ENCODE results near the gene CSNK1G1. TPM values are rescaled to one million over a fixed set of nuclear protein-coding genes. Genes with fewer than 3 reads are reported as not detected.

The CSNK1G1 gene
- total and polyA plus RNA-seq, 2 of the 8 experiments (the other 6 are each of a cell fraction or from before 2014, with no cell fraction given), result 6.0 to 12.9 TPM

DNA sequence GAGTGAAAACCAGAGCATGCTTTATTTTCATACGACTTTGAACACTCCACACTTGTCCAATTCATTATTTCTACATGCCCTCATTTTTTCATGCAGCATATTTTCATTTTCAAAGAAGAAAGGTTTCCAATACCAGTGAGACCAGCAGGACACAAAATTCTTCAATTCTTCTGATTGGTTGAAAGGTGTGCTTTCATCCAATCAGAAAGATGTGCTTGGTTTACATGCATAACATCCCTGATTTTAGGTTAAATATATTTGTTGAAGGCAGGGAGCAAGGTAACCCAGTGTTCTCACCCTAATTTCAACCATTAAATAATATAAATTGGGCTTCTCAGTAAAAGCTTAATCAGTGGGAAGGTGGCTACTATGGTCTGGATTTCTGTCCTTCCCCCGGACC is 145.6 kb downstream of the CSNK1G1 start:
- no peak overlapping the region for H2BK12ac ChIP-seq (ENCODE audit: low read depth, low read length)
- H2BK20ac ChIP-seq (ENCODE audit: low read length), result no peak overlapping the region
- TF ChIP-seq NANOG (IDR thresholded peaks at IDR 0.05; ENCODE audit: insufficient read depth, low read depth, low read length, poor library complexity, severe bottlenecking) (no peak), CREB1 (IDR thresholded peaks at IDR 0.05) (no peak), BACH1 (IDR thresholded peaks at IDR 0.05; ENCODE audit: low read length) (no peak), SRF (IDR thresholded peaks at IDR 0.05; ENCODE audit: low read depth, low read length) (no peak), KDM4A (IDR thresholded peaks at IDR 0.05; ENCODE audit: low read depth, low read length, severe bottlenecking) (no peak), CBX8 (IDR thresholded peaks at IDR 0.05; ENCODE audit: borderline replicate concordance, low read depth, low read length) (no peak), MAFK (IDR thresholded peaks at IDR 0.05; ENCODE audit: low read depth, low read length) (no peak), KDM5A (IDR thresholded peaks at IDR 0.05; ENCODE audit: low read length) (no peak), BRCA1 (IDR thresholded peaks at IDR 0.05; ENCODE audit: low read depth, low read length) (no peak), TEAD4 (IDR thresholded peaks at IDR 0.05; ENCODE audit: low read depth, low read length) (no peak), RAD21 (IDR thresholded peaks at IDR 0.05 in 1 of 2, conservative IDR thresholded peaks at IDR 0.05 in 1 of 2; ENCODE audit: low read depth in 2 of 2, low read length in 2 of 2) (no peak), EP300 (IDR thresholded peaks at IDR 0.05; ENCODE audit: borderline replicate concordance in 1 of 2, low read depth in 2 of 2, low read length in 2 of 2) (no peak), ZNF274 (IDR thresholded peaks at IDR 0.05; ENCODE audit: borderline replicate concordance, extremely low read depth, low read length) (no peak), RFX5 (IDR thresholded peaks at IDR 0.05; ENCODE audit: borderline replicate concordance, low read depth, low read length) (no peak)
- H3K79me2 ChIP-seq (ENCODE audit: control insufficient read depth in 1 of 2, insufficient read depth in 2 of 2, low read length in 2 of 2), result no peaks in the 10 kb centered on the region
- H2AK5ac ChIP-seq (ENCODE audit: low read depth, low read length), result no peak overlapping the region
- no peak overlapping the region for H3K4ac ChIP-seq (replicated peaks; ENCODE audit: insufficient read length, low read depth, low read length)
- H2BK120ac ChIP-seq (replicated peaks; ENCODE audit: low read depth, low read length), result no peak overlapping the region
- no peak overlapping the region for H2BK5ac ChIP-seq (ENCODE audit: low read depth, low read length)
- H3K9ac ChIP-seq (replicated peaks in 1 of 4; ENCODE audit: extremely low read depth in 1 of 4, low read depth in 3 of 4, low read length in 3 of 4), result no peak overlapping the region
- H3K18ac ChIP-seq (ENCODE audit: extremely low read depth, low read length), result no peak overlapping the region
- no peaks in the 10 kb centered on the region for H4K20me1 ChIP-seq (replicated peaks in 1 of 2; ENCODE audit: control insufficient read depth in 1 of 2, insufficient read depth in 2 of 2, low read length in 2 of 2)
- no peak for FAIRE-seq
- H3K14ac ChIP-seq (ENCODE audit: insufficient read length), result no peak overlapping the region
- H2AFZ ChIP-seq (ENCODE audit: low read length), result no peak overlapping the region
- no peak overlapping the region for H3K27ac ChIP-seq (ENCODE audit: low read depth, low read length)
- CTCF ChIA-PET (ENCODE audit: partially characterized antibody), result interaction anchor here (0.7 to 1.1 kb wide), 3 partner anchors 27 to 163 kb away, joined by 3 to 4 read pairs (median 3); no protein-coding TSS in a partner anchor
- H3K79me1 ChIP-seq (ENCODE audit: low read depth, low read length), result no peaks in the 10 kb centered on the region
- no peaks in the 10 kb centered on the region for H3K23me2 ChIP-seq (ENCODE audit: low read depth, low read length)
- peaks cover 0 to 4% (median 3%) of the 10 kb centered on the region in 4 experiments; a peak in 2 of 8 replicates for H3K36me3 ChIP-seq (ENCODE audit: control insufficient read depth in 2 of 4, insufficient read depth in 4 of 4, low read length in 3 of 4)
- no peak overlapping the region for H3K56ac ChIP-seq (replicated peaks; ENCODE audit: insufficient read length, low read depth, low read length)
- H3K4me1 ChIP-seq (replicated peaks in 1 of 4; ENCODE audit: control insufficient read depth in 3 of 4, insufficient read depth in 4 of 4, low read length in 3 of 4), result no peaks in the 10 kb centered on the region
- H3K27me3 ChIP-seq (replicated peaks in 1 of 4; ENCODE audit: control insufficient read depth in 3 of 4, extremely low read depth in 1 of 4, insufficient read depth in 3 of 4, low read length in 3 of 4), result no peaks in the 10 kb centered on the region
- no peak overlapping the region for H4K8ac ChIP-seq (ENCODE audit: extremely low read depth, insufficient read depth, low read length)
- WGBS, 2 experiments (ENCODE audit: extremely low coverage in 1 of 2, insufficient coverage in 1 of 2, insufficient read length in 1 of 2, insufficient replicate concordance in 2 of 2, low coverage in 1 of 2, low lambda C conversion rate in 2 of 2, missing lambda C conversion rate in 1 of 2), result 82% methylated on average over 2 of the region's 2 CpGs; no CpG with 5 or more reads in 1 of the 2 experiments
- H4K5ac ChIP-seq (ENCODE audit: insufficient read length, low read depth, low read length), result no peak overlapping the region
- no peak for DNase-seq (ENCODE audit: low read depth in 1 of 2, low spot score in 2 of 2)
- no peak overlapping the region for H3K4me3 ChIP-seq (ENCODE audit: extremely low read depth in 1 of 4, insufficient read depth in 2 of 4, low read depth in 3 of 4, low read length in 4 of 4)
- H3K4me2 ChIP-seq (ENCODE audit: insufficient read depth in 1 of 2, low read depth in 2 of 2, low read length in 2 of 2), result no peak overlapping the region
- POLR2A ChIA-PET (ENCODE audit: partially characterized antibody), result no interaction called here
- no peaks in the 10 kb centered on the region for H3K9me3 ChIP-seq (ENCODE audit: insufficient read depth in 2 of 2, low read depth in 1 of 2, low read length in 1 of 2)
- H3K23ac ChIP-seq (ENCODE audit: insufficient read length), result no peak overlapping the region
- no peak overlapping the region for H2BK15ac ChIP-seq (ENCODE audit: low read length)
- no peak overlapping the region for H4K91ac ChIP-seq (replicated peaks; ENCODE audit: insufficient read length, low read length)
